ENCODE measurements around the gene DHRS1. TPM values are rescaled to one million over a fixed set of nuclear protein-coding genes. Genes with fewer than 3 reads are reported as not detected.

The DHRS1 gene
- total RNA-seq, 4 donors from 2014 or later: 13.9 to 22.4 (median 19.2) TPM

DNA sequence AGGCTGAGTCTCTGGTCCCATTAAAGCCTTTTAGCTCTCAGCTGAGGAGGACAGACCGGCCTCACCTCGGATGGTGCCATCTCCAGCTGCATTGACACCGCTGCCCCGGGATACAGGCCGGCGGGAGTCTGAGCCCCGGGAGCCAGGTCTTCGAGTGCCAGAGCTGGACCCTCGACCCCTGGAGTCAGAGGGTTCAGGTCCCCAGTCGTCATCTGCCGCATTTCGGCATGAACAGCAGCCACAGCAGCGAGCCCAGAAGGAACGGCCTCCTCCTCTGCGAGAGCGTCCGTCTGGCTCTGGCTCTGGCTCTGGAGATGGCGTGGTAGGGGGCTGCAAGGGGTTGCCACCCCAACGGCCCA lies 37.6 kb downstream of the DHRS1 start:
- WGBS: 93% methylated on average over 8 of the region's 19 CpGs
- TF ChIP-seq POLR2A (IDR thresholded peaks at IDR 0.05; ENCODE audit: low read depth) (no peak), POLR2AphosphoS5 (IDR thresholded peaks at IDR 0.05) (no peak), EP300 (IDR thresholded peaks at IDR 0.05) (no peak)
- TF ChIP-seq, protein P1, sequence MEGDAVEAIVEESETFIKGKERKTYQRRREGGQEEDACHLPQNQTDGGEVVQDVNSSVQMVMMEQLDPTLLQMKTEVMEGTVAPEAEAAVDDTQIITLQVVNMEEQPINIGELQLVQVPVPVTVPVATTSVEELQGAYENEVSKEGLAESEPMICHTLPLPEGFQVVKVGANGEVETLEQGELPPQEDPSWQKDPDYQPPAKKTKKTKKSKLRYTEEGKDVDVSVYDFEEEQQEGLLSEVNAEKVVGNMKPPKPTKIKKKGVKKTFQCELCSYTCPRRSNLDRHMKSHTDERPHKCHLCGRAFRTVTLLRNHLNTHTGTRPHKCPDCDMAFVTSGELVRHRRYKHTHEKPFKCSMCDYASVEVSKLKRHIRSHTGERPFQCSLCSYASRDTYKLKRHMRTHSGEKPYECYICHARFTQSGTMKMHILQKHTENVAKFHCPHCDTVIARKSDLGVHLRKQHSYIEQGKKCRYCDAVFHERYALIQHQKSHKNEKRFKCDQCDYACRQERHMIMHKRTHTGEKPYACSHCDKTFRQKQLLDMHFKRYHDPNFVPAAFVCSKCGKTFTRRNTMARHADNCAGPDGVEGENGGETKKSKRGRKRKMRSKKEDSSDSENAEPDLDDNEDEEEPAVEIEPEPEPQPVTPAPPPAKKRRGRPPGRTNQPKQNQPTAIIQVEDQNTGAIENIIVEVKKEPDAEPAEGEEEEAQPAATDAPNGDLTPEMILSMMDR (IDR thresholded peaks at IDR 0.05): no peak
- no peak overlapping the region for H3K27ac ChIP-seq (replicated peaks in 1 of 4)
- H3K4me3 ChIP-seq: no peak overlapping the region
- H3K27me3 ChIP-seq: no peaks in the 10 kb centered on the region
- peaks cover 8 to 32% (median 21%) of the 10 kb centered on the region in 4 donors for H3K36me3 ChIP-seq
- DNase-seq (ENCODE audit: extremely low spot score): no peak
- H3K4me1 ChIP-seq: peaks cover 0 to 9% (median 2%) of the 10 kb centered on the region in 4 donors
- intact Hi-C loops (cut with DNase I): no loop called here
- no peaks in the 10 kb centered on the region for H3K9me3 ChIP-seq

DNA sequence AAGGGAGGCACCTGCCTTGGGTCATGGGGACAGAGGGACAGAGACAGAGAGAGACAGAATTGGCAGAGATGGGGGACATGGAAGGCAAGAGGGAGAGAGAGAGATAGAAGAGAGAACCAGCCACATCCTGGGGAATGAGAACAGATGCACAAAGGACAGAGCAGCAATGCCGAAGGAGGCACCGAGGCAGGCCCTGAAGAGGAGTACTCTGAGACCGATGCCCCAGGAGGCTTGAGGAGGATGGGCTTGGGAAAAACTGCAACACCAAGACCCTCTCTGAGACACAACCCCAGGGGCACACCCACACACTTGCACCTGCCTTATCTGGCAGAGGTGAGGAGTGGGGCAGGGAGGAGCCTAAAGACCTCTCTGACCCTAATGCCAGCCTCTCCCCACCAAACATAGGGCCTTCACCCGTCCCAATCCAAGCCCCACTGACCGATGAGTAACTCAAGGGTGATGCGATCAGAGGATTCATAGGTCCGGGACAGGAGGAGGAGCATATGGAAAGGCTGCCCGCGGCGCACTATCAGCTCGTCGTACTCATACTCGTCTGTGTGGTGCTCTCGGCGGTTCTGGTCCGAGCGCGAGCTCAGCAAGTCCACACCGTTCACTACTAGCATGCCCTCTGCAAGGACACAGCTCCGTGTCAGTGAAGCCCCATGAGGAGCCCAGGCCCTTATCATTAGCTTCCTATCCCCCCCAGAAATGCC lies 38.2 kb downstream of the DHRS1 start:
- intact Hi-C loops (cut with DNase I): no loop called here
- H3K27me3 ChIP-seq: no peaks in the 10 kb centered on the region
- no peak for DNase-seq (ENCODE audit: extremely low spot score)
- TF ChIP-seq POLR2A (IDR thresholded peaks at IDR 0.05; ENCODE audit: low read depth): no peak
- TF ChIP-seq, protein P1 (IDR thresholded peaks at IDR 0.05): no peak
- no peak for TF ChIP-seq POLR2AphosphoS5 (IDR thresholded peaks at IDR 0.05)
- no peak for TF ChIP-seq EP300 (IDR thresholded peaks at IDR 0.05)
- no peak overlapping the region for H3K4me3 ChIP-seq
- H3K27ac ChIP-seq (replicated peaks in 1 of 4): no peak overlapping the region
- H3K36me3 ChIP-seq: peaks cover 3 to 27% (median 16%) of the 10 kb centered on the region in 4 donors
- 92% methylated on average over 18 of the region's 20 CpGs for WGBS
- peaks cover 0 to 9% (median 2%) of the 10 kb centered on the region in 4 donors for H3K4me1 ChIP-seq
- H3K9me3 ChIP-seq: no peaks in the 10 kb centered on the region

DNA sequence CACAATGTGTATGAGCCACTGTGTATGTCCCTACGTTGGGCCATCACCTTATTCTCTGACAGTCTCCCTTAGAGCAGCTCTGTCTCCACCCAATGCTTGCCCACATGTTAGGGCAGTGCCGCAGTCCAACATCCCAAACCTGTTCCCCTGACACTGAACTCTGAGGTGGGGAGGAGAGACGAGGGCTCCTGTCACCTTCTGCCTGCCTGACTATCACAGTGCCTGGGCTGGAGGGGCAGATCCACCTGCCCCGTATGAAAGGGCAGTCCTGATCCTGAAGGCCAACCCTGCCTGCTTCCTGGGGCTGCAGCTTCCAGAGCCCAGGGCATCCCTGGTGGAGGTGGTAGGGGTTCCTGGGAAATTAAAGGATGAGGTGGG lies 38.8 kb downstream of the DHRS1 start:
- no peak overlapping the region for H3K4me3 ChIP-seq
- no peaks in the 10 kb centered on the region for H3K9me3 ChIP-seq
- no peaks in the 10 kb centered on the region for H3K27me3 ChIP-seq
- H3K27ac ChIP-seq (replicated peaks in 1 of 4): no peak overlapping the region
- peaks cover 0 to 20% (median 11%) of the 10 kb centered on the region in 4 donors for H3K36me3 ChIP-seq
- intact Hi-C loops (cut with DNase I): no loop called here
- 71% methylated on average over 1 of the region's 4 CpGs for WGBS
- peaks cover 0 to 9% (median 2%) of the 10 kb centered on the region in 4 donors for H3K4me1 ChIP-seq
- no peak for TF ChIP-seq EP300 (IDR thresholded peaks at IDR 0.05)
- DNase-seq (ENCODE audit: extremely low spot score): no peak

DNA sequence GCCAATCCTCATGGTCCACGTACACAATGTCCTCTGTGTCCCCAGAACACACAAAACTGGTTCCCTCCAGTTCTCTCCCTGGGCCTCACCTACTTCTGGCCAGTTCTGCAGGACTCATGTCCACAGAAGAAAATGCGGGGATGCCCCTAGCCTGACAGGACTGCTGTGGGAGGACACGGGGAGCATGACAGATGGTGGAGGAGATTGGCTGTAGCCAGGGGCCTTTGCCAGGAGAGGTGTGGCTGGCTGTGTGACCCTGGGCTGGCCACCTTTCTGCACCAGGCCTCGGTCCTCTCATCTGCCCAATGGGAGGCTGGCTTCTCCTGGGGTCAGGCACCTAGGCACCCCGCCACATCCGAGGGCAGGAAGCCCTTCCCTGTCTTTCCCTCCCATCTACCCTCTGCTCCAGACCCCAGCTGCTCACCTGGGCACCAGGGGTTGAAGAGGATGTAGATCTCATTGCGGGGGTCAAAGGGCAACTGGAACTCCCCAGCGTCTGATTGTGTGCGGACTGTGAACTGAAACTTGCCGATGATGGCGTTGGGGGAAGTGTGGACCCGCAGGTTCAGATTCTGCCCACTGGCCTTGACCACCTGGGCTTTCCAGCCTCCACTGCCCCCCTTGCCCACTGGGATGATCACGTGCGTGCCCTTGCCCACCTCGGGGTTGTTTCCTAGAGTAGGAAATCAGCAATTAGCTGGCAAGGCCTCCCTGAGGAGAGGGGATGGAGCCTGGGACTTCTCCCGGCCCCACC lies 39.4 kb downstream of the DHRS1 start:
- DNase-seq (ENCODE audit: extremely low spot score): no peak
- intact Hi-C loops (cut with DNase I): no loop called here
- no peak overlapping the region for H3K4me3 ChIP-seq
- no peak overlapping the region for H3K27ac ChIP-seq (replicated peaks in 1 of 4)
- no peak for TF ChIP-seq EP300 (IDR thresholded peaks at IDR 0.05)
- no peak for TF ChIP-seq POLR2A (IDR thresholded peaks at IDR 0.05; ENCODE audit: low read depth)
- TF ChIP-seq, protein P1 (IDR thresholded peaks at IDR 0.05): no peak
- no peak for TF ChIP-seq POLR2AphosphoS5 (IDR thresholded peaks at IDR 0.05)
- H3K36me3 ChIP-seq: peaks cover 0 to 20% (median 5%) of the 10 kb centered on the region in 4 donors
- no peaks in the 10 kb centered on the region for H3K9me3 ChIP-seq
- WGBS: 90% methylated on average over 15 of the region's 16 CpGs
- peaks cover 0 to 9% (median 2%) of the 10 kb centered on the region in 4 donors for H3K4me1 ChIP-seq
- H3K27me3 ChIP-seq: no peaks in the 10 kb centered on the region

DNA sequence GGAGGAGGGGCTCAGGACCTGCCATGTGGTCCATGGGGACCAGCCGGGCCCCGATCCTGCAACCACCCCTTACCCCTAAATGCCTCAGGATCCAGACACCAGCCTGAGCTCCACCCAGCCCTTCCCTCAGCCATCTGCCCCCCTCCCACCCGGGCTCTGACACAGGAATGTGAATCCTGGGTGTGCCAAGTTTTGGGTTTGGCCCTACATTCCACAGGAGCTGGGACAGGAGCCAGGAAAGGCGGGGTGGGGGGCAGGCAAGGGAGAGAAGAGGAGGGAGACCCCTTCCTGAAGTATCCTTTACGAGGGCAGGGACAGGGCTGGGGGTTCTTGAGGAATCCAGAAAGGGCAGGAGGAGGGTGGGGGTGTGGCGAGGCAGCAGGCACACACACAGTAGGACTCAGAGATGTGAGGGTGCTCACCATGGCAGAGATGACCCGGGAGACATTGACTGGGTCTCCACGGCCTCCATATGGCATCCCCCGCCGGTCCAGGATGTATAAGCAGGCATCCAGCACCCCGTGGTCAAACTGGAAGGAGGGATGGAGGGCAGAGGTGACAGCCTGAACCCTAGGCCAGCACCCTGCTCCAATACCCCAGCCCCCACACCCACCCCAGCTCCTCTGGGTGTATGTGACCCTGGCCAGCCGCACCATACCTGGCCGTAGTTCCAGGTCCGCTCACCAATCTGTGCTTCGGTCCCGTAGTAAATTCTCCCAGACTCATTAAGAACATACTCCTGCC lies 40.1 kb downstream of the DHRS1 start:
- intact Hi-C loops (cut with DNase I): no loop called here
- 72% methylated on average over 16 of the region's 16 CpGs for WGBS
- peaks cover 0 to 9% (median 2%) of the 10 kb centered on the region in 4 donors for H3K4me1 ChIP-seq
- TF ChIP-seq POLR2A (IDR thresholded peaks at IDR 0.05; ENCODE audit: low read depth): no peak
- TF ChIP-seq EP300 (IDR thresholded peaks at IDR 0.05): no peak
- TF ChIP-seq, protein P1 (IDR thresholded peaks at IDR 0.05): no peak
- no peak overlapping the region for H3K4me3 ChIP-seq
- H3K9me3 ChIP-seq: no peaks in the 10 kb centered on the region
- H3K36me3 ChIP-seq: peaks cover 0 to 20% (median 2%) of the 10 kb centered on the region in 4 donors
- H3K27ac ChIP-seq (replicated peaks in 1 of 4): no peak overlapping the region
- no peak for DNase-seq (ENCODE audit: extremely low spot score)
- no peaks in the 10 kb centered on the region for H3K27me3 ChIP-seq
